K562 (cell line): Measurements from ENCODE around the gene IL18RAP. TPM values are rescaled to one million over a fixed set of nuclear protein-coding genes. Genes with fewer than 3 reads are reported as not detected.
A peak's percentile ranks its signal among the peaks of the same experiment; 100 is the strongest.

Source experiments
- ATAC-seq: fragments of 200-7000 bp; cut with Tn5 transposase; 3 replicates; pipeline ENCODE4 v1.9.1; 2020; ENCODE audit warnings: moderate library complexity
- BruUV-seq: library from RNA; stranded (reverse); fragments of 400-500 nt; replicated peaks from 2 replicates; lab custom pipeline; 2021; lab: Mats Ljungman, UMichigan
- CTCF ChIA-PET: fragments of 300-600 bp; formaldehyde crosslinking; extraction: SDS; loops from one replicate; lab custom pipeline; 2021; ENCODE audit warnings: low intra/inter-chr PET ratio; lab: Yijun Ruan, JAX
- POLR2A ChIA-PET: fragments of 300-600, 350-650 bp; sonication (Branson Sonifier 250); formaldehyde crosslinking; extraction: SDS; loops from one replicate; lab custom pipeline; 2021; ENCODE audit warnings: antibody characterized with exemption, inconsistent platforms; lab: Yijun Ruan, JAX
- DNase-seq, 4 experiments: peaks; one replicate each; pipeline versions ENCODE4 v3.0.0 to v3.0.0-alpha.2; 2011 to 2018; ENCODE audit warnings: low spot score in 3 of 4, mixed read lengths in 3 of 4; ENCODE audit errors: extremely low read depth in 1 of 4
- FAIRE-seq: peaks from 2 replicates; lab custom pipeline; 2011; peaks lifted over from hg19 to GRCh38; lab: Jason Lieb, UNC
- H2AFZ ChIP-seq: 2 replicates; pipeline ENCODE4 v1.6.0; 2011; ENCODE audit warnings: low read depth, low read length, control low read depth, inconsistent platforms
- H3K27ac ChIP-seq: fragments of 200-600 bp; 3 replicates; pipeline ENCODE4 v1.8.0; 2011; ENCODE audit warnings: low read depth, mild to moderate bottlenecking, control low read depth, inconsistent platforms, low read length, moderate library complexity, mixed read lengths; ENCODE audit errors: extremely low read depth
- H3K27me3 ChIP-seq, 2 experiments: fragments of 300-600 bp in 1 of 2; 2 replicates in 1 of 2; 3 replicates in 1 of 2; pipeline versions ENCODE4 v1.6.0 to v1.8.0; 2011; ENCODE audit warnings: inconsistent platforms in 2 of 2, low read length in 2 of 2, mild to moderate bottlenecking in 1 of 2, mixed read lengths in 1 of 2, moderate library complexity in 1 of 2; ENCODE audit not compliant: control insufficient read depth in 2 of 2, insufficient read depth in 2 of 2
- H3K36me3 ChIP-seq: fragments of 300-600 bp; 3 replicates; pipeline ENCODE4 v1.8.0; 2011; ENCODE audit warnings: mild to moderate bottlenecking, low read length, inconsistent platforms; ENCODE audit not compliant: control insufficient read depth, insufficient read depth
- H3K4me1 ChIP-seq, 2 experiments: fragments of 200-600 bp in 1 of 2; replicated peaks in 1 of 2; 2 replicates in 1 of 2; 3 replicates in 1 of 2; pipeline versions ENCODE4 v1.5.1 to v1.8.0; 2011; ENCODE audit warnings: inconsistent platforms in 2 of 2, low read length in 2 of 2, mild to moderate bottlenecking in 1 of 2, mixed read lengths in 1 of 2, moderate library complexity in 1 of 2; ENCODE audit not compliant: control insufficient read depth in 2 of 2, insufficient read depth in 2 of 2
- H3K4me2 ChIP-seq: 2 replicates; pipeline ENCODE4 v1.6.1; 2011; ENCODE audit warnings: low read length, control low read depth, inconsistent platforms, mixed read lengths; ENCODE audit not compliant: insufficient read depth
- H3K4me3 ChIP-seq: fragments of 200-600 bp; sonication (generic), shearing (Covaris generic); 2 replicates; pipeline ENCODE4 v1.5.1; 2016; ENCODE audit warnings: control low read depth, inconsistent platforms
- H3K79me2 ChIP-seq: fragments of 200-600 bp; 3 replicates; pipeline ENCODE4 v1.8.0; 2011; ENCODE audit warnings: low read length, inconsistent platforms; ENCODE audit not compliant: control insufficient read depth, insufficient read depth
- H3K9ac ChIP-seq, 2 experiments: 2 replicates each; pipeline versions ENCODE4 v1.6.0 to v1.6.1; 2011; ENCODE audit warnings: low read depth in 2 of 2, low read length in 2 of 2, control low read depth in 1 of 2, inconsistent platforms in 1 of 2, mild to moderate bottlenecking in 1 of 2, mixed read lengths in 1 of 2; ENCODE audit not compliant: insufficient read depth in 1 of 2
- H3K9me1 ChIP-seq: one replicate; pipeline ENCODE4 v1.6.0; 2011; ENCODE audit warnings: inconsistent platforms, mild to moderate bottlenecking, low read length, moderate library complexity; ENCODE audit not compliant: control insufficient read depth, insufficient read depth
- H3K9me3 ChIP-seq: replicated peaks from 2 replicates; pipeline ENCODE4 v1.5.1; 2011; ENCODE audit warnings: low read depth, low read length, inconsistent platforms; ENCODE audit not compliant: control insufficient read depth, insufficient read depth
- H4K20me1 ChIP-seq: replicated peaks from 2 replicates; pipeline ENCODE4 v1.6.1; 2011; ENCODE audit warnings: low read length, inconsistent platforms, mixed read lengths; ENCODE audit not compliant: control insufficient read depth, insufficient read depth
- BRCA1 ChIP-seq, 2 experiments: fragments of 450-650 bp in 1 of 2; sonication (generic) in 1 of 2; formaldehyde crosslinking in 1 of 2; IDR thresholded peaks; 2 replicates each; pipeline versions ENCODE4 v1.5.0 to v1.6.1; 2017 to 2020; ENCODE audit warnings: mild to moderate bottlenecking in 1 of 2, missing genetic modification reagents in 1 of 2
- CHD1 ChIP-seq: fragments of 200-600 bp; sonication (generic); IDR thresholded peaks from one replicate; pipeline ENCODE4 v1.6.1; 2012; ENCODE audit warnings: mild to moderate bottlenecking, moderate library complexity, low read length, inconsistent platforms
- CTBP1 ChIP-seq: fragments of 450-650 bp; IDR thresholded peaks from 2 replicates; pipeline ENCODE4 v1.6.1; 2016; ENCODE audit warnings: borderline replicate concordance
- ELF4 ChIP-seq: fragments of 450-650 bp; formaldehyde crosslinking; IDR thresholded peaks from 2 replicates; pipeline ENCODE4 v1.4.0; 2022; ENCODE audit warnings: missing genetic modification characterization
- LEF1 ChIP-seq: fragments of 450-650 bp; IDR thresholded peaks from 2 replicates; pipeline ENCODE4 v1.6.1; 2016; ENCODE audit warnings: mild to moderate bottlenecking
- MLLT1 ChIP-seq, 2 experiments: fragments of 450-650 bp; IDR thresholded peaks; 2 replicates each; pipeline ENCODE4 v1.6.1; 2016
- MXD1 ChIP-seq: fragments of 250-450 bp; sonication (Bioruptor Pico); IDR thresholded peaks from 2 replicates; pipeline ENCODE4 v1.8.0; 2021; ENCODE audit warnings: borderline replicate concordance, mild to moderate bottlenecking, moderate library complexity; ENCODE audit not compliant: poor library complexity, severe bottlenecking
- SIN3B ChIP-seq: fragments of 450-650 bp; IDR thresholded peaks from 2 replicates; pipeline ENCODE4 v1.6.1; 2017; ENCODE audit warnings: low read depth, mild to moderate bottlenecking, moderate library complexity
- ZKSCAN1 ChIP-seq: fragments of 150-350 bp; IDR thresholded peaks from 2 replicates; pipeline ENCODE4 v1.6.1; 2016; ENCODE audit warnings: low read depth, low read length
- ZNF175 ChIP-seq: fragments of 200-800 bp; sonication (Bioruptor generic); IDR thresholded peaks from 2 replicates; pipeline ENCODE4 v1.6.1; 2016; ENCODE audit warnings: low read depth, mild to moderate bottlenecking, missing genetic modification characterization, missing compliant biosample characterization
- ZNF24 ChIP-seq: fragments of 450-650 bp; IDR thresholded peaks from 2 replicates; pipeline ENCODE4 v1.6.1; 2016
- WGBS: fragments of 100-300 bp; shearing (Covaris generic); methylation state at CpG from one replicate; pipeline ENCODE4 v1.1.6; 2016; ENCODE audit warnings: low coverage, mixed read lengths; ENCODE audit not compliant: insufficient coverage; ENCODE audit errors: missing lambda C conversion rate; 5-methylcytosine and 5-hydroxymethylcytosine counted together
- in situ Hi-C: fragments of 300-500 bp; cut with MboI; formaldehyde crosslinking; loops from 4 replicates; pipeline ENCODE4 v1.15.0; 2018; ENCODE audit warnings: inconsistent platforms, mixed read lengths
- intact Hi-C: fragments of 100-400 bp; cut with micrococcal nuclease; formaldehyde crosslinking; loops from 2 replicates; pipeline ENCODE4 v1.14.2; 2022
- polyA plus RNA-seq, 8 experiments: library from polyadenylated mRNA; depleted of rRNA in 4 of 8; stranded (reverse) in 5 of 8; unstranded in 3 of 8; fragments of >200 nt; fragmentation: Nextera tagmentation in 2 of 8; fragmentation: Illumina TruSeq in 1 of 8; extraction: Ambion mirVana in 2 of 8; extraction: Trizol in 1 of 8; gene quantifications; 2 replicates each; pipeline versions ENCODE4 v1.2.1 to v1.2.3, GENCODE V29; 2011 to 2014; ENCODE audit warnings: inconsistent platforms in 1 of 8, missing spikeins in 1 of 8
- total RNA-seq, 7 experiments: library from RNA; depleted of rRNA in 6 of 7; stranded (reverse); fragments of >200 nt in 6 of 7; fragmentation: Illumina TruSeq in 2 of 7; extraction: Trizol in 2 of 7; gene quantifications; 2 replicates each; pipeline versions ENCODE4 v1.2.1 to v1.2.3, GENCODE V29; 2011 to 2021; ENCODE audit warnings: low replicate concordance in 1 of 7

IL18RAP gene
- total and polyA plus RNA-seq, 9 of the 15 experiments (the other 6 are each of a cell fraction or from before 2014, with no cell fraction given): 1.1 to 20.5 (median 5.8) TPM

GRCh38 chr2:102386004-102386403, 37.0 kb upstream of the IL18RAP start:
- BruUV-seq: no TSS peak
- Histone ChIP-seq H3K27ac (no peak overlapping the region), H4K20me1 (no peaks in the 10 kb centered on the region; the same call in 1 of the 2 replicates)
- TF ChIP-seq ZKSCAN1: no peak
- no peak for TF ChIP-seq SIN3B
- no peak for TF ChIP-seq ZNF175 (CRISPR knock-in tag)
- TF ChIP-seq CHD1: no peak
- TF ChIP-seq MXD1: no peak
- TF ChIP-seq BRCA1 (IDR thresholded peaks at IDR 0.05): no peak
- TF ChIP-seq BRCA1 (CRISPR knock-in tag; IDR thresholded peaks at IDR 0.05): no peak
- TF ChIP-seq ELF4: no peak
- no peak for TF ChIP-seq MLLT1 (IDR thresholded peaks at IDR 0.05)
- no peak for TF ChIP-seq LEF1
- no peak for TF ChIP-seq CTBP1
- no peak for TF ChIP-seq ZNF24
- TF ChIP-seq, all 486 proteins: peak for 0
- 19% methylated on average over 3 of the region's 3 CpGs for WGBS
- no peak for DNase-seq
- intact Hi-C loops (no loop called here), in situ Hi-C loops (no loop called here)
- H3K9me1 ChIP-seq: no peaks in the 10 kb centered on the region
- 0 out of 2 replicates have a peak overlapping the region, but pooled peaks have one; percentile 8 for H2AFZ ChIP-seq
- no peak overlapping the region for H3K4me3 ChIP-seq
- H3K79me2 ChIP-seq: no peaks in the 10 kb centered on the region
- no peaks in the 10 kb centered on the region for H3K27me3 ChIP-seq
- no peak overlapping the region for H3K9ac ChIP-seq
- ChIA-PET CTCF (no interaction called here), POLR2A (no interaction called here)
- peaks cover 0 to under 1% of the 10 kb centered on the region in 2 experiments; a peak in 1 of 5 replicates for H3K4me1 ChIP-seq
- ATAC-seq: no peak
- H3K4me2 ChIP-seq: no peak overlapping the region
- no peaks in the 10 kb centered on the region; the same call in 1 of the 2 replicates for H3K9me3 ChIP-seq
- H3K36me3 ChIP-seq: no peaks in the 10 kb centered on the region
- FAIRE-seq: no peak
